Keratinocyte (primary cell): ENCODE data around the gene BAHCC1.

Source experiments
- CTCF ChIP-seq, 3 experiments: IDR thresholded peaks in 1 of 3; conservative IDR thresholded peaks in 1 of 3; optimal IDR thresholded peaks in 1 of 3; 2 replicates in 2 of 3; 3 replicates in 1 of 3; pipeline versions ENCODE3 to v1.5.1; 2011; ENCODE audit warnings: low read length in 3 of 3, mild to moderate bottlenecking in 3 of 3, moderate library complexity in 2 of 3, control low read depth in 1 of 3, inconsistent platforms in 1 of 3; ENCODE audit not compliant: insufficient read depth in 2 of 3; ENCODE audit errors: extremely low read depth in 1 of 3
- EZH2 ChIP-seq: IDR thresholded peaks from one replicate; pipeline ENCODE4 v1.6.1; 2012; ENCODE audit warnings: inconsistent platforms, mild to moderate bottlenecking, low read length, moderate library complexity

DNA sequence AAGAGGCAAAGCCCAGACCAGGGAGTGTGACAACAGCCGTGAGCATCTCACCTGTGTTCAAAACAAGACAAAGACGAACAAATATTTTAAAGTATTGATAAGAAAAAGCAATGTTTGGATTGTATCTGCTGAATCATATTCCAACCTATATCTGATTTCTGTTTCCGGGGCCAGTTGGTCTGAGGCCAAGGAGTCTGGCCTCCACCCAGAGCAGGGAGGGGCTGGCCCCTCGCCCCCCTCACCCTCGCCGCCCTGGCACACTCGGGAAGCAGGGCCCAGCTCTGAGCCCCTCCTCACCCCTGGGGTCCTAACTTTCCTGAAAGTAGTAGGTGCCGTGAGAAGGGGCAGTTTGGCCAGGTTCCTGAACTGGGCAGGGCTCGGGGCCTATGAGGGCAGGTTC is 69.3 kb downstream of the BAHCC1 start:
- TF ChIP-seq CTCF (optimal IDR thresholded peaks at IDR 0.05 in 1 of 3, IDR thresholded peaks at IDR 0.05 in 1 of 3, conservative IDR thresholded peaks at IDR 0.05 in 1 of 3; ENCODE audit: extremely low read depth in 1 of 3, insufficient read depth in 2 of 3, low read length in 3 of 3) = no peak
- TF ChIP-seq EZH2 = no peak
